BE2C (cell line): Measurements from ENCODE around the gene ETV1.

Experiments
- DNase-seq: peaks from one replicate; pipeline ENCODE4 v3.0.0-alpha.2; 2020
- H3K27me3 ChIP-seq: fragments of 250-450 bp; sonication (Bioruptor Pico); 2 replicates; pipeline ENCODE4 v1.5.1; 2020; ENCODE audit warnings: mild to moderate bottlenecking
- H3K36me3 ChIP-seq: fragments of 250-450 bp; sonication (Bioruptor Pico); 2 replicates; pipeline ENCODE4 v1.5.1; 2020; ENCODE audit warnings: mild to moderate bottlenecking
- H3K4me1 ChIP-seq: fragments of 250-450 bp; sonication (Bioruptor Pico); 2 replicates; pipeline ENCODE4 v1.5.1; 2020
- H3K4me3 ChIP-seq: 2 replicates; pipeline ENCODE4 v1.5.1; 2011; ENCODE audit warnings: low read depth, low read length
- H3K9me3 ChIP-seq: fragments of 250-450 bp; sonication (Bioruptor Pico); 2 replicates; pipeline ENCODE4 v1.5.1; 2020
- CTCF ChIP-seq: IDR thresholded peaks from 2 replicates; pipeline ENCODE4 v1.5.1; 2012; ENCODE audit warnings: mild to moderate bottlenecking, low read depth, low read length

ETV1 gene

GRCh38 chr7:13990319-13990983, 985 bp upstream of the ETV1 start:
- no peaks in the 10 kb centered on the region for H3K27me3 ChIP-seq
- no peaks in the 10 kb centered on the region for H3K36me3 ChIP-seq
- TF ChIP-seq CTCF: no peak
- H3K4me3 ChIP-seq: peak overlapping the region; percentile 71
- peak; percentile 48 for DNase-seq
- no peaks in the 10 kb centered on the region for H3K9me3 ChIP-seq
- H3K4me1 ChIP-seq: peaks cover 2% of the 10 kb centered on the region; the same call in 1 of the 2 replicates

DNA sequence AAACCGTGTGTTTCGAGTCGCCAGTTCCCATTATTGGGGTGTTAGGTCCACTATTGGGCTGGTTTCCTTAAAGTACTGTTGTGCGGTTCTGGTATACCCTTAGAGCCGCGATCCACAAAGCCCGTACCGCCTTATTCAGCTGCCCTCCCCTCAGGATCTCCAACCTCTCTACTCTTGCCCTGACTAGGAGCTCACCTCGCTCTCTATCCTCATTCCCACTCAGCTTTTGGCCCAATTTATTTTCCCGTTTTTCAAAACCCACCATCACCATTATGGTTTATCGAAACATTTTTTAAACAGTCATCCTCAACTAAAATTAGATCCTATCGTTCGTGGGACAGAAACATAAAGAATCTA, 461 bp upstream of the ETV1 start:
- H3K36me3 ChIP-seq: no peaks in the 10 kb centered on the region
- no peaks in the 10 kb centered on the region for H3K9me3 ChIP-seq
- peaks cover 2% of the 10 kb centered on the region; the same call in 1 of the 2 replicates for H3K4me1 ChIP-seq
- no peak for TF ChIP-seq CTCF
- H3K27me3 ChIP-seq: no peaks in the 10 kb centered on the region
- H3K4me3 ChIP-seq: peak overlapping the region; percentile 71
- no peak for DNase-seq

DNA sequence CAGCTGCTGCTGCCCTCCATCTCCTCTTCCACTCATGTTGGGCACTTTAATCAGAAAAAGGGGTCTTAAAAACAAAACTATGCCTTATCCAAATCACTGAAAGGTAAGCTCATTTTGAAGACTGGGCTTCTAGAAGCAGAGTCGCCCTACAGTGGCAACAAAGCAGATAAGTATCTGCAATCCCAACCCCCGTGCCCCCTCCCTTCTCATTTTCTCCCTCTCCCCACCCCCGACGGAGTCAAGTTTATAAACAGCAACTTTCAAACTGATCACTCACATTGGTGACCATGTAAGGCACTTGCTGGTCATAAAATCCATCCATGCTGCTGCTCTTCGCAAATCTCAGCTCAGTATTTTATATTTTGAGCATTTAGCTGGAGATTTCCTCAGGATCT, 738 bp downstream of the ETV1 start:
- DNase-seq: peak; percentile 51
- TF ChIP-seq CTCF: no peak
- Histone ChIP-seq H3K4me3 (peak overlapping the region; percentile 71), H3K9me3 (no peaks in the 10 kb centered on the region), H3K27me3 (no peaks in the 10 kb centered on the region), H3K36me3 (no peaks in the 10 kb centered on the region), H3K4me1 (peaks cover 2% of the 10 kb centered on the region; the same call in 1 of the 2 replicates)

DNA sequence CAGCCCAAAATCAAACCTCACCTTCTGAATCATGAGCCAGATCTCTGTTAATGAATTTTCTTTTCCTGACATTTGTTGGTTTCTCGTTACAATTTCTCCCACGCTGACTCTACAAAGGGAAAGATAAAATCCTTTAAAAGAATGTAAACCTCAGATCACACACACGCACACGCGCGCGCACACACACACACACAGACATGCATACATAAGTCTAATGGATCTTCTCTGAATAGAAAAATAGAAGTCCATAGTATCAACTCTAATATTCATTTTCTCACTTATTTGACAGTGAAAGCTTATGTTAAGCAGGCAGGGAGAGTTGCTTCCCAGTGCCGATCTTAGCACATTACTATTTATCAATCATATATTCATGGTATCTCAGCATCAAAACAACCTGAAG, 1.4 kb downstream of the ETV1 start:
- peaks cover 2% of the 10 kb centered on the region; the same call in 1 of the 2 replicates for H3K4me1 ChIP-seq
- H3K9me3 ChIP-seq: no peaks in the 10 kb centered on the region
- H3K27me3 ChIP-seq: no peaks in the 10 kb centered on the region
- no peak for TF ChIP-seq CTCF
- DNase-seq: no peak
- H3K4me3 ChIP-seq: peak overlapping the region; percentile 71
- no peaks in the 10 kb centered on the region for H3K36me3 ChIP-seq

GRCh38 chr7:13987395-13987794, 2.1 kb downstream of the ETV1 start:
- peaks cover 2% of the 10 kb centered on the region; the same call in 1 of the 2 replicates for H3K4me1 ChIP-seq
- no peak for DNase-seq
- no peaks in the 10 kb centered on the region for H3K27me3 ChIP-seq
- no peaks in the 10 kb centered on the region for H3K36me3 ChIP-seq
- no peaks in the 10 kb centered on the region for H3K9me3 ChIP-seq
- H3K4me3 ChIP-seq: peak overlapping the region; percentile 71
- no peak for TF ChIP-seq CTCF

GRCh38 chr7:13986208-13986607, 3.3 kb downstream of the ETV1 start:
- peak overlapping the region; percentile 71 for H3K4me3 ChIP-seq
- peaks cover 2% of the 10 kb centered on the region; the same call in 1 of the 2 replicates for H3K4me1 ChIP-seq
- DNase-seq: peak; percentile 32
- no peaks in the 10 kb centered on the region for H3K27me3 ChIP-seq
- no peaks in the 10 kb centered on the region for H3K9me3 ChIP-seq
- H3K36me3 ChIP-seq: no peaks in the 10 kb centered on the region
- TF ChIP-seq CTCF: no peak
